GM21528 (cell line): ENCODE results near the gene TRAP1.

Source experiments
- ATAC-seq: cut with Tn5 transposase; IDR thresholded peaks from one replicate; pipeline ENCODE4 v1.9.1; 2021; ENCODE audit warnings: mild to moderate bottlenecking, moderate library complexity; ENCODE audit not compliant: unreplicated experiment, low FRiP score

TRAP1 gene

DNA sequence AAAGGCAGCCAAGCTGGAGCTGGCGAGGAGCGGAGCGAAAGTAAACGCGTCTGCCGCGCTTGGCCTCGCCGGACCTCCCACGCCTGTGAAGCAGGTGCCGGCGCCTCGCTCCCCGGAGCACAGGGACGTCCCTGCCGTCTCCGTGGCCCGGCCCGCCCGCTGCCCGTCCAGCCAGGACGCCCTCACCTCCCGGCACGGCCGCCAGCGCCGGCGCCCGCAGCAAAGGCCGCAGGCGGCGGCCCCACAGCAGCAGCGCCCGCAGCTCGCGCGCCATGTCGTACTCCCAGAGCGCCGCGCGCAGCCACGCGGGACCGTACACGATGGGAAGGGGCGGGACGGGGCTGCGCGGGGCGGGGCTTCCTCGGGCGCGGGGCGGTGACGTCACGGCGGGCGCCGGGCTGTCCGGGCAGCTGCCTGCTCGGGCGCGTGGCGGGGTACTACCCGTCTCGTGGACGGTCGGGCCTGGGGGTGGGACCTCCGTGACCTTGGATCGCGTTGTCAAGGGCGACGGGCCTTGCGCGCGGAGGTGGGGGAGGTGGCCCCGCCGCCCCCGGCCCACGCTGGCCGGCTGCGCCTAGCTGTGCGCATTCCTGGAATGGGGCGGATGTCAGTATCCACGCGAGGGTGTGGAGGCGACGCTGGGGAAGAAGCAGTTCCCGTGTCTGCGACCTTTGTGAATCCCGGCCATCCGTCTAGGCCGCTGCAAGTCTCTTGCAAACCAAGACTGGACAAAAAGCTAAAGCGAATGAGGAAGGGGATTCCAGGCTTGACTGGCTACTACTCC is at the start of gene TRAP1:
Gene TRAP1 (minus strand): TSS at position 290 of the 784 bp plus-strand sequence. CDS start 16 bp downstream, at position 274.
- peak; percentile 81 for ATAC-seq

DNA sequence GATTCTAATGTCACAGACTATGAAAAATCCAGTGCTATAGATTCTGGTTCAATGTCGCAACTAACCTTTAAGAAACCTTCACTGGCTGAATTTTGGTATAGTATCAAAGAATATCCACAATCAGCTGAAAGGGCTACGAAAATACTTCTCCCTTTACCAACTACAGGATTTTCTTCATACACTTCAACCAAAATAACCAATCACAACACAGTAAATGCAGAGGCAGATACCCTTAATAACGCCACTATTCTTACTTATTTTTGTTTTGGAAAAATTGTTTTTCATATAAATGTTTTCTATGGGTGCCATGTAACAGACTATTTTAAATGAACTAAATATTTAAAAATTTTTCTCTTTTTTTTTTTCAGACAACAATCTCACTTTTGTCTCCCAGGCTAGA is 48.9 kb upstream of the TRAP1 start:
- no peak for ATAC-seq

DNA sequence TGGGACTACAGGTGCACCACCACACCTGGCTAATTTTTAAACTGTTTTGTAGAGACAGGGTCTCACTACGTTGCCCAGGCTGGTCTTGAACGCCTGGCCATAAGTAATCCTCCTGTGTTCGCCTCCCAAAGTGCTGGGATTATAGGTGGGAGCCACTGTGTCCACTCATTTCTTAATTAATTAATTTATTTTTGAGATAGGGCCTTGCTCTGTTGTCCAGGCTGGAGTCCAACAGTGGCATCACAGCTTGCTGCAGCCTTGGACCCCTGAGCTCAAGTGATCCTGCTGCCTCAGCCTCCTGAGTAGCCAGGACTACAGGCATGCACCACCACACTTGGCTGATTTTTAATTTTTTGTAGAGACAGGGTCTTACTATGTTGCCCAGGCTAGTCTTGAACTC is 47.1 kb upstream of the TRAP1 start:
- ATAC-seq: no peak

DNA sequence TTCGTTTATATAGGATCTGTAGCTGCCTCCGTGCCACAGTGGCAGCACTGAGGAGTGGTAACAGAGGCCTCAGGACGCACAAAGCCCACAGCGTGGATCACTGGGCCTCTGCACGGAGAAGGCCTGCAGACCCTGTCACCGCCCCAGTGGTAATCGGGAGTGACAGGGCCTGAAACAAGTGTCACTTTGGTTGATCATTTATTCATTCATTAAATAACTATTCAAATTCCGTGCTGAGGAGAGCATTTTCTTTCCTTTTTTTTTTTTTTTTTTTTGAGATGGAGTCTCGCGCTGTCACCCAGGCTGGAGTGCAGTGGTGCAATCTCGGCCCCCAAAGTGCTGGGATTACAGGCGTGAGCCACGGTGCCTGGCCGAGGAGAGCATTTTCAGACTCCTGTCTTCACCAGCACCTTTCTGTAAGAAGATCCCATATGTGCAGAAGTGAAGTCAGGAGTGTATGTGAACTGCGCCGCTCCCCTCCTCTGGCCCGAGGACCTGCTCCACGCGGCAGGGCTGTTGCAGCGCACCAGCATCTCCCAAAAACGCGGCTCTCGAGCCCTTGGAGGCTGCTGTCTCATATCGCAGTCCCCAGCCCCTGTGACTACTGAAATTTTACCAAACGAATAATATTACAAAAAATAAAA is 44.9 kb upstream of the TRAP1 start:
- no peak for ATAC-seq

DNA sequence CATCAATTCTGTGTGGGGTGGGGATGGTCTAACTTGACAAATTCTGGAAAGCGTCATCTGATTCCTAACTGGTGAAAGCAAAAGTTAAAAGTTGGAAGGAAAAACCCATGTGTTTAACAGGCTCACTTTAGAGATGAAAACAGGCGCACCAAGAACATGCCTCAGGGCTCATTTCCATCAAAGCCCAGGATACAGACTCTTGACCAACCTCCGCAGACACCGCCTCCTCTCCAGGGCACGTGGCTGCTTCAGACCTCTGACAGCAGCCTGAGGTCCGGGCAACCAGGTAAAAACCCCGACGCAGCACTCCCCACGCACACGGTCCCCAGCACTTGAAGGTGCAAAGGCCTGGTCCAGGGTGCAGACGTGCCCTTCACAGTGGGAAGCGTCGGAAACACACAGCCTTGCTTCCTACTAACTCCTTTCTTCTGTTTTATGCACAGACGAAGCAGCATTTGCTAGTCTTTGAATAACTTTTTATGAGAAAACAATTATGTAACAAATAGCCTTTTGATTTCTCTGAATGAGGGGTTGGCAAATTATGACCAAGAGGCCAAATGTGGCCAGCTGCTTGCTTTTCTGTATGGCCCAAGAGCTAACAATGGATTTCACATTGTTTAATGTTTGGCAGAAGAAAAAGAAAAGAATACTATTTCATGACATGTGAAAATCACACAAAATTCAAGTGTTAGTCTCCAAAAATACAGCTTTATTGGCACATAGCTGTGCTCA is 44.2 kb upstream of the TRAP1 start:
- ATAC-seq: no peak

DNA sequence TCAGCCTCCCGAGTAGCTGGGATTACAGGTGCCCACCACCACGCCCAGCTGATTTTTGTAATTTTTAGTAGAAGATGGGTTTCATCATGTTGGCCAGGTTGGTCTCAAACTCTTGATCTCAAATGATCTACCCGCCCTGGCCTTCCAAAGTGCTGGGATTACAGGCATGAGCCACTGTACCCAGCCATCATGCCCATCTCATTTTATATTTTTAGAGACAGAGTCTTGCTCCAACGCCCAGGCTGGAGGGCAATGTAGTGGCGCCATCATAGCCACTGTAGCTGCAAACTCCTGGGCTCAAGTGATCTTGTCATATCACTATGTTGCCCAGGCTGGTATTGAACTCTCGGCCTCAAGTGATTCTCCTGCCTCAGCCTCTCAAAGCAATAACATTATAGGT is 43.2 kb upstream of the TRAP1 start:
- ATAC-seq: no peak

DNA sequence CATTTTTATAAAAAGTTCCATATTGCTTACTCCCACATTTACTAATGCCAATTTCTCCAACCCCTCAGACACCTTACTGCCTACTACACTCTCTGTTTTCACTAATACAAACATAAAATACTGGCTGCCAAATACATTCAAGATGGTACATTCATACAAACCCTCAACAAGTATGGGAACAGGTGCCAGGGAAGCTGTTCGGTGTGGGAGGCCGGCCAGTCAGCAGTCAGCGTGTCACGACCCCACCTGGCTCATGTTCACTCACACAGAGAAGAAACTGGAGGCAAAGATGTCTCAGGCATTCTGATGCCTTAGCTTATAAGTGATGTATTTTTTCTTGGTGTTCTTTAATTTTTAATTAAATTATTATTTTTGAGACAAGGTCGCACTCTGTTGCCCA is 42.4 kb upstream of the TRAP1 start:
- no peak for ATAC-seq

DNA sequence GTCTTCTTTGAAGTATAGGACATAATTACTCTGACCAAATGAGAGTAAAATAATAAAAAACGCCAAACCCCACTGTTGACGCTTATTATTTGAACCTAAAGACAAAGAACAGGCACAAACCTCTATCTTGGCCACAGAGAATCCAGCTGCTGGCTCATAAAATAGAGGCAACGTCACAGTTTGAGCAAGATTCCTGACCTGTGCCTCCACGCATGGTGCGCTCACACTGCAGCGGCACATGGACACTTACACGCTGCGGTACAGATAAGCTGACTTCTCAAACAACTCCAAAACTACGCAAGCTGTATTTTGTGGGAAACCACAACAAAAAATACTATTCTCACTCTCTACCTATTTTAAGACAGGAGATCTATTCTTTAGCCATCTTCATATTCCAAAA is 38.8 kb upstream of the TRAP1 start:
- ATAC-seq: no peak

DNA sequence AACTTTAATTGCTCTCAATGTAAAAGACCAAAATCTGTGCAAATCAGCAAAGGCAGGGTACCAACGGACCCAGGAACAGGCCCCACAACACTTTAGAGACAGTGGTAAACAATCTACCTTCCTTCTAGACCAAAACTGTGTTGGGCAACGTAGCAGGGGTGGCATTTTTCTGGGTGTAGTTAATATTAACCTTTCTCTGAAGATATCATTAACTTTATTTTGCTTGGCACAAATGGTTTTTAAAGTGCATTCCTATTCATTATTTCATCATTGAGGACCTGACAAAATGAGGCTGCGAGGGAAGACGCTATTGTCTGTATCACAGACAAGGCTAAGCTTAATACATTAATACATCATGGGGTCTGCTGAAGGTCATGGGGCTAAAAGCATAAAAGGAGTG is 37.9 kb upstream of the TRAP1 start:
- no peak for ATAC-seq

DNA sequence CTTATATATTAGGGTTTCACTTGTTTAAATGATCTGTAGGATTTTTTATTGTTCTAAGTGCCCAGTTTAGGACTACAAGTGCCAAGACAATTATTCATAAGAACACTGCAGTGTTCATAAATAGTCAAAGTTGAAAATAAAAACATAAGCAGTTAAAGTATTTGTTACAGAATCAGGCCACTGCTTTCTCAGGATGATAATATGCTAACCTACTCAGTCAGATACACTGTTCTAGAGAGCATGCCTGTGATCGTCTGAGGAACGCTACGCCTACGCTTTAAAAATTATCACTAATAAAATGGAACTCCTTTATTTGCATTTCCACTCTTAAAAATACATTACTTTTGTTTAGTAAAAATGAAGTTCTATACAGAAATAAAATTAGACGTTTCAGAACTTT is 37.4 kb upstream of the TRAP1 start:
- ATAC-seq: no peak

DNA sequence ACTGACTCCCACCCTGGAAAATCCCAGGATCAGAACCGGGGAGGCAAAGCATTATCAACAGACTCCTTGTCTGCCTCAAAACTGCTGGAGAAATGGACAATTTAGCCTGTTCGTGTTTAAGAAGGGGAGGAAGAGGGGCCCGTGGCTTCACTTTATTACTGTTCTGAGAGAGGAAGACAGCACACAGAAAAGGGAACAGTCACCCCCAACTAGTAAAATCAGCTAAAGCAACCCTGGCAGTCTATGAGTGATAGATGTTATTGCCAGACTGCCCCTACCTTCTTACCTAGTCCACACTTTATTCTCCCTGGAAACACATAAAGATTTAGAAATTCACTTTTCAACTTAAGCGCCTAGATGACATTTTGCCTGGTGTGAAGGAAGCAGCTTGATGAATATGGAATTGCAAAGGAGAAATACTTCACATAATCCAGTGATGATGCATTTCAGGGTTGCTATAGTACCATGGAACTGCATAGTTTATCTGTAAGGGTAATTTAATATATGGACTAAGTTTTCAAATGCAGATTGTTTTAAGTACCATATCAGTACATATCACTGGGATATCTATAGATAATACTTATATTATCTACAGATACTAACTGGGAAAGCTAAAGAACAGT is 36.9 kb upstream of the TRAP1 start:
- ATAC-seq: no peak

DNA sequence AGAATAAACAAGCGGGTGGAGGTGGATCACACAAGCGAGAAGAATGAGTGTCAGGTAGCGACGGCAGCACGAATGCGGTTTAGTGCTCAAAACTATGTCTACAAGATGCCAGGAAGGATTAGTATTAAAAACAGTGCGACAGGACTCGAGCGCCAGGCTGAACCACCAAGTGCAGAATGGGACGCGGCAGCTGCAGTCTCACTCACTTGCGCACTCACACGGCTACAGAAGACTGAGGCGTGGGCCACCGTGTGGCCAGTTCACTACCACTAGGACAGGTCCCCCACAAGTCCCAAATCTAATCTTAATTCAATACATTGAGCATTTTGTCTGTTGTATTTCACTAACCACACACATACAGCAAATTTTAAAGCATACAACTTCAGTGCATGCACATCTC is 35.7 kb upstream of the TRAP1 start:
- no peak for ATAC-seq

DNA sequence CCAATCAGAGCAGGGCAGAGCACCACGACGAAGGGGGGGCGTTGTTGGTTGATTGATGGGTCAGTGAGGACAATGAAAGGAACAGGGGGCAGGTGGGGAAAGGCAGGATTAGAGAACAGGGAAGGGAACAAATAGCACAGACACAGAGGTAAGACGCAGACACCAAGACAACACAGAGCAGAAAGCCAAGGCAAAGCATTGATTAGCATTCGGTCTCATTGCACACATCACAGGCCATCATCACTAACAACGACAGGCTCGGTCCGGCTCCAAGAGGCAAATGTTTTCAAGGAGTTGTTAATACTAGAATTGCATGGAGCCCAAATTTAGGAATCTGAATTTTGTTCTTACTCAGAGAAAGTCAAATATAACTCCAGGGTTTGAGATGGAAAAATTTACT is 34.6 kb upstream of the TRAP1 start:
- ATAC-seq: no peak

DNA sequence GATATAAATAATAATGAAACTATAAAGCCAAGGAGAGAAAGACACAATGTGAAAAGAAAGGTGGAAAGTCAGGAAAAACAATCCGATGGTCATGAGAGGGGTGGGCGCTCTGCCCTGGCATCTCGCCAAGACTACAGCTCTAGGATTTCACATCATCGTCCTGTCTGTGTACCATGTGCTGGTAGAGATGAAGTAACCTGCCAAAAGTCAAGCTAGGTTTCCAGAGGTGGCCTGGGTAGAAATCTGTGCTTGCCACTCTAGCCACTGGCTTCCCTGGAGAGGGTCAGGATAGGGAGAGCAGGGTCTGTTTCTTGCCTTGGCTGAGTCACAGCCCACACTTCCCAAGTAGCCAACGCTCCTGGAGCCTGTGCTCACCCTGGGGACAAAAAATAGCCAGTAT is 31.0 kb upstream of the TRAP1 start:
- ATAC-seq: no peak

DNA sequence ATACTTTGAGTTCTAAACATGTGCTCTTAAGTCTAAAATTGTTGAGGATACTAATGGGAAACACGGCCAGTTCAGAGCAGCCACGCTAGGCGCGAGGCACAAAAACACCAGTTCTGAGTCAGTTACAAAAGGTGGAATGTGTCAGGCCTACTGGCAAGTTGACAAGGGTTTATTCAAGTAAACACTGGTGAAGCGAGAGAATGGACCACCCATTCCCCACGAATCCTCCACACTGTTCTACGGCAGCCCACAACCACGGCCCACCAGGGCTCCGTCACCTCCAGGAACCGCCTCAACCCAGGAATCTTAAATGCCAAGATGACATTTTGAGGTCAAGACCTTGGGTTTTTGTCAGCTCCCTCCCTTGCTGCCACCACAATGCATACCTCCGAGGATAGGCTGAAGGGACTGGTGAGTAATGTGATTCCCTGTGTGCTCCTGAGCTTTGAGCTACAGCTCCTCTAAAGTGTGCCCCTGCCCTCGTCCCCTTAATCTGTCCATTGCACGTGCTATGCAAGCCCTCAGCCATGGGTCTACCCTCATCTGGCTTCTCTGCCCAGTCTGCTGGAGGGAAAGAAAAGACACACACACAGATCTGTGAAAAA is 28.5 kb upstream of the TRAP1 start:
- no peak for ATAC-seq

DNA sequence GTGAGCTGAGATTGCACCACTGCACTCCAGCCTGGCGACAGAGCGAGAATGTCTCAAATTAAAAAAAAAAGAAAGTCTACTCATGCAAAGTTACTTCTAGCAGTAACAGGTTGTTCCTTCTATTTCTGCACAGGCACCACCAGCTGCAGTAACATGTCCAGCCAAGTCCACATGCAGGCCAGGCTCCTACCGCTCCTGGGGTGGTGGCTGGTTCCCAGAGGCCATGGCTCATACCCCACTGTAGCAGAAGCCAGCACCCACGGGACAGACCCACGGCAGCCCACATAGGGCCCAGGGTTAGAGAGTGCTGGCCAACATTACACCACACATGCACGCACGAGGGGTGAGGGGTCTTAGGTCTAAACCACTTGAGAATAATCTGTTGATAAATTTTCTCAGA is 26.7 kb upstream of the TRAP1 start:
- no peak for ATAC-seq

DNA sequence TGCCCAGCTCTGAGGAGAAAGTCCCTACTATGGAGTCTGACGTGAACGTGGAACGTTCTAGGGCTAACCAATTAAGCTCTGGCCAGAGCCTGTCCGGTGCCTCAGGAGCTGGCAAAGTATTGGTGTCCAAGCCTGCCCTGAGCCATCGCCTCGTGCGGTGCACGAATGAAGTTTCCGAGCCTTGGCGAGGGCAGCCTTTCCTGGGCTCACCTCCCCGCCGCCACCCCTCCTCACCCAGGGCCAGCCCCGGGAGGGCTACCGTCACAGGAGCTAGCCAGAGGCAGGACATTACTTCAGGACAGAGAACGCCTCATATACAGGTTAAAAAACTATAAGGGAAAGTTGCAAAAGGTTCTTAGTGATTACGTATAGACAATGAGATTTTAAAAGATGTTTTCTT is 23.6 kb upstream of the TRAP1 start:
- no peak for ATAC-seq

DNA sequence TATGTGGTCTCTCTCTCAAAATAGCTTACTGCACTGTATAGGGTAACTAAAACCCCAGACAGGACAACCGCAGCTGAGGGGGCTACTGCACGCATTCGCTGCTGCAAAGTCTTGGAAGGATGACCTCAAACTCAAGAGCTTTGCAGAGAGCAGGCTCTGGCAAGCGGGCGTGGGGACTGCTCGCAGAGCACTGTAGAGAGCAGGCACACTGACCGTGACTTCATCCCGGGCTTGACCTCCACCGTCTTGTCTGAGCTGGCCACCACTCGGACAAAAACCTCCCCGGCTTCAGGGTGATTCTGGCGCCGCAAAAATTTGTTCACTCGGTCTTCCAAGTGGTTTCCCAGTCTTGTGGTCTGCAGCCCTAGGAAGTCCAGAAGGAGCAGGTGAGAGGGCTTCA is 22.9 kb upstream of the TRAP1 start:
- no peak for ATAC-seq

DNA sequence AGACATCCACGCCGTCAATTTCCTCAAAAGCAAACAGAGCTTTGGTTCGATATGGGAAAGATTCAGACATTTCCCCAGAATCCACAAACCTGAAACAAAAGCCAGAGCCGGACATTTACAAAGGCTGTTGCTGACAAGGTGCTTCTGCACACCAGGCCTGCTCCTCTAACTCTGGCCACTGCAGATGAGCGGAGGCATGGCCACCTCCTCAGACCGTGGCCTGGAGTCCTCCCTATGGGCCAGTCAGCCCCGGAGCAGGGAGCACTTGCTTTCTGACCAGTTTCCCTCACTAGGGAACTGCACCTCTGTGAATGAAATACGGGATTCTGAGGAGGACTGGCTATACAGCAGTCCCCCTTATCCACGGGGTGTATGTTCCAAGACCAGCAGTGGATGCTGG is 22.3 kb upstream of the TRAP1 start:
- no peak for ATAC-seq

DNA sequence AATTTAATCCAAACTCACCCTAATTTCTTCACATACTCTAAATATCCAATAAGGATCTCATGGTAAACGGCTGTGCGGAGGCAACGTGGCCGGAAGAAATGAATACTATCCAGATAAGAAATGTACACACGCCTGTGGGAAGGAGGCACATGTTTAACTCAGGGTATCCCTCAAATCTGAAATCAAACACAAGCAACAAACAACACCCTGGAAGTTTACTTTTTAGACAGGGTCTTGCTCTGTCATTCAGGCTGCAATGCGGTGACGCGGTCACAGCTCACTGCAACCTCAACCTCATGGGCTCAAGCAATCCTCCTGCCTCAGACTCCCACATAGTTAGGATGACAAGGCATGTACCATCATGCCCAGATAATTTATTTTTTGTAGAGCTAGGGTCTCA is 21.2 kb upstream of the TRAP1 start:
- no peak for ATAC-seq

DNA sequence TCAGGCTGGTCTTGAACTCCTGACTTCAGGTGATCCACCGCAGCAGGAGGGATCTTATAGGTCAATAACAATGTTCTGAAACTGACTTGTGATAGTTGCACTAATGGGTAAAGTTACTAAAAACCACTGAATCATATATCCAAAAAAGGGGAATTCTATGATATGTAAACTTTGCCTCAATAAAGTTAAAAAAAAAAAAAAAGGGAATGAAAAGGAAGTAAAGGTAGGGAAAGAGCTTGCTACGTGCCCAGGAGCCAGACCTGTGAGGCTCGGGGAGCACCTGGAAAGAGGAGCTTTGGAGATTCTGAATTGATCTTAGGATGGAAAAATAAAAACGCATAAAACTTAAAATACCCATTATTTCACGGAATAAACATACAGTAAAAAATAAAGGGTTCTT is 20.8 kb upstream of the TRAP1 start:
- ATAC-seq: no peak
